Measurements from ENCODE around the gene GDF7.
"Not testable (repeated sequence)": the region's sequence is repeated elsewhere in the genome, so short reads cannot be mapped to it uniquely, and the experiment has no call there.

Gene GDF7

DNA sequence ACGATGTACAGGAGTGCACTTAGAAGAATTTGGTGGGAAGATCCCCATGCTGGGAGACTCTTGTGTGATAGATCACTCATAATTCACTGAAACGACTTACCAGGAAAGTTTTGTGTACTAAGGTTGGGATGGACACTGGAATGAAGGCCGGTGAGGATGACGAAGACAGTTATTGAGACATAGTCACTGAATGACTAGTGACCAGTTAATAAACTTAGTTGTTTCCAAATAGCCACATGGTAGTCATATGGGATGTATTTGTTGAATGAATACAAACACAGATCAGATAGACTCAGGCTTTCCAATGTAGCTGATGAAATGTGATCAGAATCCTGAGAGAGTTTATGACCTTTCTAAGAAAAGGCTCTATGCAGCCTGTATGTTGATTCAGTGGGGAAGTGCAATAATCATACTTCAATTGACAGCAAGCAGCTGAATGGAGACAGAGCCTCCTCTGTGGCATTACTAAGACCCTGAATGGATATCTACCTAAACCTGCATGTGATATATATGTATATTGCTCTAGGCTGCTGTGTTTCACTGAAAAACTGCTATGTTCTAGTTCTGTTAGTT is 20.4 kb downstream of the GDF7 start:
- in situ Hi-C loops (cut with MboI; ENCODE audit: low sequenced_read_pairs) = no loop called here

DNA sequence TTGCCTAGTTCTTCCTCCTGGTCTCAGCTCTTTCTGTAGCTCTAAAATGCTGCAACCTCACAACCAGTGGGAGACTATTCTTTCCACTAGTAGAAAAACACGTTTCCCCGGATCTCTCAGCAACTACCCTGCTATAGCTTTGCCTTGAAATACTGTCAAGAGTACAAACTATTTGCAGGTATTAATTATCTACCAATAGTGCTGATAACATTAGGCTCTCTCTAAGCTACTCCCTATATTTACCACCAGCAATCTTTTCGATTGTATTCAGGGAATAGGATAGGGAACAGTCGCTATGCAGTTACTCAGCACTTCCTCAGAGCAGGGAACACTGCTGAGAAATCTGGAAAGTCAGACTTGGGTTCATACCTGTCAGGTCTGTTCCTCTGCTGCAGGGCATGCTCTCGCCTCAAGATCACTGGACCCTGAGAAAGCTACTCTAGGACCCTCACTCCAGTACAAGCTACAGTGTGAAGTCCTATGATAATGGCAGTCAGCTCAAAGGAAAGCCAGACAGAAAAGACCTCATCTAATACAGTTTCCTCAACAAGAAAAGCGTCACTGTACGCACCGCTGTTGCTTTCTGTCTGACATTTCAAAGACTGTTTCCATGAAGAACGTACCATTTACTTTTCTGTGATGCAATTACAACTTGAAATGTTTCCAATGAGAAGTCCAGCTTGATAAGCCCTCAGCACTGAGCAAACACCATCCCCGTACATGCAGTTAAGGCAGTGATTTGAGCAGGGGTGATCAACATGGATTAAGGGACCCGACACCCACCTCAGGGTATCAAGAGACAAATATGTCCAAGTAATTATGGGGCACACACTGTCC is 22.7 kb downstream of the GDF7 start:
- in situ Hi-C loops (cut with MboI; ENCODE audit: low sequenced_read_pairs) = no loop called here

DNA sequence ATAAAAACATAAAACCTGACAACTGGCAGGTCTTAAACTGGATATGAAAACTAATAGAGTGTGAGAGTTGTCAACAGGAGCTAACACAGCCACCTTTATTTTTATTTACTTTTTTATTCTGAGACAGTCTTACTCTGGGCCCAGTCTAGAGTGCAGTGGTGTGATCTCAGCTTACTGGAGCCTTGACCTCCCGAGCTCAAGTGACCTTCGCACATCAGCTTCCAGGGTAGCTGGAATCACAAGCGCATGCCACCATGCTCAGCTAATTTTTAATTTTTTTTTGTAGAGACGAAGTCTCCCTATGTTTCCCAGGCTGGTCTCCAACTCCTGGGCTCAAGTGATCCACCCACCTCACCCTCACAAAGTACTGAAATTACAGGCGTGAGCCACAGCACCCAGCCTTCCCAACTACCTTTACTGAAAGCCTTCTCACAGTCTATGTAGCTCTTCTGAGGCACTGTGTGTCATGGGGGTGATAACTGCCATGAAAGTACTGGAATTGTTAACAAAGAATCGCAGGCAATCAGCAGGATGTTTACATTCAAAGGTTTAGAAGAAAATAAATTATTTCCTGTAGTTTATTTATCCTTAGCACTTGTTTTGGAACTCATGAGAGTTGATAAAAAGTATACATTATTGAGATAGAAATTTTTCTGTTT is 24.3 kb downstream of the GDF7 start:
- in situ Hi-C loops (cut with MboI; ENCODE audit: low sequenced_read_pairs) = no loop called here

DNA sequence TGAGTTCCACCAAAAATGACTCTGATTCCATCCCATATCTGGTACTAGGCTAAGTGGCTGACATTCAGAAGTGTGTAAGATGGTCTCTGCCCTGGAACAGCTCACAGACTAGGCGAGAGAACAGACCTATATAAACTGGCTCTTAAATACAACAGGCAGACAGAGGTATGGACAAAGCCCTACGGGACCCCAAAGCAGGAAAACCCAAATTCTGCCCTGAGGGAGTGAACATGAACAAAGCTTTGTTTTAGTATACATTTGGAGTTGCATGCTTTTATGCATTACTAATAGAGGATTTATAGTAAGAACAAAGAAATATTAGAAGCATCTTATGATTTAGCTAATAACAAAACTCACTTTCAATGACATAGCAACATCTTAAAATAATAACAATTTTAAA is 25.1 kb downstream of the GDF7 start:
- in situ Hi-C loops (cut with MboI; ENCODE audit: low sequenced_read_pairs) = no loop called here

DNA sequence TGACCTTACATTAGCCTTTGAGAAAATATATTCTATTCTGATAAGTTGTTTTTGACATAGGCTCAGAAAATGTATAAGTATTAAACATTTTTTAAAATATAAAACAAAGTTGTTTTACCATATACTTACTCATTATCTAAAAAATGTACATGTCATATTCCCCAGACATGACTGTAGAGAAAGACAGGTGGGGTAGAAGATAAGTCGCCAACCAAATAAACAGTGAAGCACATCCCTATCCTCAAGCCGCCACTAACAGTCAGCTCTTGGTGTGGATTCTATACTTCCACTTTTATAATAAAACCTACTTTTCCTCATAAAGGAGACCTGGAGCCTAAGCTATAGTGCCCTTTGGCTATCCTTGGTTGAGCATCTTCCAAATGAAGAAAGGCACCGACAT is 26.4 kb downstream of the GDF7 start:
- in situ Hi-C loops (cut with MboI; ENCODE audit: low sequenced_read_pairs) = no loop called here

DNA sequence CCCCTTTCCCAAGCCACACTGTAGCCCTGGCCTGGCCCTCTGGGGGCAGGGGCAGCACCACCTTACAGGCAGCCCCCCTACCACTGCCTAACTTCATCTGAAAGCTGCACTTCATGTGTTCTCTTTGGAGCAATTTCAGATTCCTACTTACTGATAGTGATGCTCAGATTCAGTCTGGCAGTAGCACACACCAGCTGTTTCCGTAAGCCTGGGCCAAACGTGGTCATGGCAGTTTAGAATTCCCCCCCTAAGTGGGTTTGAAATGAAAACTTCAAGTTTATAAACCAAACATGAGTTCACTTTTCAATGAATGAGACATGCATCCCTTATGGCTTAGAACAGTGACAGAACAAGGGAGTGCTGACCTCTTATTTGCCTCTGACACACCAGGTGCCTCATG is 29.4 kb downstream of the GDF7 start:
- in situ Hi-C loops (cut with MboI; ENCODE audit: low sequenced_read_pairs) = no loop called here

DNA sequence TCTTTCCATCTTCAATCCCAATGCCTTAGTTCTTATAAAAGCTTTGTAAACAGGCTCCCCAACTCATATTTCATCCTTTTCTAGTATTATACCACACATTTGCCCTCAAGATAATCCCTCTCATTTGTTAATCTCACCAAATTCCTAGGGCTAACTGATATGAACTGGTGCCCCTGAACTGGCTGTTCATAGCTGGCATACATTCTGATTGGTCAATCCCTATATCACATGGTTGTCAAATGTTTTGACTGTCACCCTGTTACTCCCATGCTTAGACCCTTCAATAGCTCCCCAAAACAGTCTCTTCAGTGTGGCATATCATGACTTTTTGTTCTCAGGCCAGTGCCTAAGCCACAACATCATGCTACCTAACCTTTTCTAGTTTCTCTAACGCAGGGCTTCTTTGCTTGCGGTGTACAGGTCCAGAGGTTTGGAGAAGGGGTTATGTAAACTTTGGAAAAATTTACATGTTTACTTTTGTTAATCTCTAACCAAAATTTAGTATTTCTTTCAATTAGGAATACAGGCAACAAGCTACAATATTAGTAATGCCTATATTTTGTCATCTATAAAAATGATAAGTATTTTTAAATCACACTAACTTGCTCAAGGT is 30.5 kb downstream of the GDF7 start:
- in situ Hi-C loops (cut with MboI; ENCODE audit: low sequenced_read_pairs) = no loop called here

DNA sequence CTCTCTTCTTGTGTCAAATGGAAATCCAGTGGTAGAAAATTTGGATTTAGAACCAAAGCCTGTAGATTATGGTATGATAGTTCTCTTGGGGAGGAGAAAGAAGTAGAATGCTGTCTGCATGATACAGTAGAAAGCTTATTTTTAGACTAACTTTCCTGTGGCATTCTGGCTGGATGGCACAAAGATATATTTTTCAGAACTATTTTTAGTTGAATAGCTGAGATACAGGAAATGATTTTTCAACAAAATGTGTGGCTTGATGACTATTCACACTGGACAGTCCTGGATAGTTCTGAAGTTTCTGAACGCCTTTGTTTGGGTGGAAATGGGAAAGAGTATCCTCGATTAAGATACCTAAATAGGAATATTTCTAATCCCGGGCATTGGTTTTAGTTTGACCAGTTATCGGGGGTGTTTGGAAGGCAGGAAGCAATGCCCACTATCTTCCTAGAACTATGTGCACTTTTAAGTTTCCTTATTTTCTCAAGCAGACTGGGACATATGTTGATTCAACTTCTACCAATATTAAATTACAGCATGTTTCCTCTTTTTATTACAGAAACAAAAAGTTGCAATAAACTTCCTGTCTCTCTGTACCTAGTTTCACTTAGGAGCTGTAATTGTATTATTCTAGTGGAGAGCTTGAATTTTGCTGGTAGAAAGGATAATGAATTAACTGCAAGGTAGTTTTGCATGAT is 32.1 kb downstream of the GDF7 start:
- in situ Hi-C loops (cut with MboI; ENCODE audit: low sequenced_read_pairs) = no loop called here

DNA sequence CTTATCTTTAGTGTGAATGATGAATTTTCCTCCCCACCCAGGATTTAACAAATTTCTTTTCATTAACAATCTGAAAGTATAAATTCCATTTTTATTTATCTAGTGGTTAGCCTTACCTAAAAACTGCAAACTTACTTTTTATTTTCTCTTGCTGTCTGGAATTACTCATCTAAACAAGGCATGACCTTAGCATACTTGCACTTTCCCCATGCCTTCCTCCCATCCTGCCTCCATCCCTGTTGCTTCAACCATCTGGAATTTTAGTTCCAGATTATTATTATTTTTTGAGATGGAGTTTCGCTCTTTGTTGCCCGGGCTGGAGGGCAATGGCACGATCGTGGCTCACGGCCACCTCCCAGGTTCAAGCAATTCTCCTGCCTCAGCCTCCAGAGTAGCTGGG is 35.6 kb downstream of the GDF7 start:
- in situ Hi-C loops (cut with MboI; ENCODE audit: low sequenced_read_pairs) = no loop called here

DNA sequence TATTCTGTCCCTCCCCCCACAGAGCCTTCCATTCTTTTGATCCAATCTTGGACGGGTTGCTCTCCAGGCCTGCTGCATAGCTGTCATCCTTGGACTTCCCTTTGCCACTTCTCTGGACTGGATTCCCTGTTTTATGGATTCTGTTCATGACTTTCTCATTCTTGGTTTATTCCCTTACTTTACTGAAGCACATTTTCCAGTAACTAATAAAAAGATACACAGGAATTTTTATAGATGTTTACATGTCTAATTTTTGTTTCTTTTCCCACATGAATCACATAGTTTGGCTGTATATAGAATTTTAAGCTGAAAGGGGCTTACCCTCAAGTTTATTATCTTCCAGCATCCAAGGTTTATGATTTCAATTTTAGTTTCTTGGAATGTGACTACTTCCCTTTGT is 37.9 kb downstream of the GDF7 start:
- in situ Hi-C loops (cut with MboI; ENCODE audit: low sequenced_read_pairs) = no loop called here

DNA sequence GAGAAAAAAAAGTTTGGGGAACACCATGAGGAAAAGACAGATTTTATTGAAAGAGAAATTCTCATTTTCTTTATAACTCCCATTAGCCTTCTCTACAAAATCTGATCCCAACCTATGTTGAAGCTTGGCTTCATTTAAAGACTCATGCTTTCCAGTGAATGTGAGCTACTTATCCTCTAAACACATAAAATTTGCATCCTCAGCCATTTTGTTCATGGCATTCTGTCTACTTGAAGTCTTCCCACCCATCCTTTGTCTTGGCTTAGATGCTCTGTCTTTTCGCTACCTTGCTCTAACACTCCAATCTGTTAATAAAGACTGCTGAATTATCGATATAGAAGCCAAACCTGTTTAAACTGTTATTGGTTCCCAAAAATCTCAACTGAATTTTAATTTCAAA is 39.3 kb downstream of the GDF7 start:
- in situ Hi-C loops (cut with MboI; ENCODE audit: low sequenced_read_pairs) = no loop called here

DNA sequence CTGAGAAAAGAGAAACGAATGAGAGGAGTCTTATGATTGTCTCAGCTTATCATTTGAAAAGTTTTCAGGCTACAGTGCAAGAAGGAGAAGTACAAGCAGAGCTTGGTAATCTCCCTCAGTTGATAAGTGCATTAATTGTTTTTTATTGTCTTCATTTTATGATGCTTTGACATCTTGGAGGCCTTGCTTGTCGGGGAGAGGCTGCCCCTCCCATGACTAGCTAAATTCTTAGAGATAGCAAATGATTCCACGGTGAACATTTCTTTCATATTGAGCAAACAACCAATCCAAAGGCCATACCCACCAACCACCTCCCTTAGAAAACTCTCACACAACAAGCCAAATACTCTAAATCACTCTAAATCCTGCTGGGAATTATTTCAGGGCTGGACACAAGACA is 39.8 kb downstream of the GDF7 start:
- in situ Hi-C loops (cut with MboI; ENCODE audit: low sequenced_read_pairs) = no loop called here

DNA sequence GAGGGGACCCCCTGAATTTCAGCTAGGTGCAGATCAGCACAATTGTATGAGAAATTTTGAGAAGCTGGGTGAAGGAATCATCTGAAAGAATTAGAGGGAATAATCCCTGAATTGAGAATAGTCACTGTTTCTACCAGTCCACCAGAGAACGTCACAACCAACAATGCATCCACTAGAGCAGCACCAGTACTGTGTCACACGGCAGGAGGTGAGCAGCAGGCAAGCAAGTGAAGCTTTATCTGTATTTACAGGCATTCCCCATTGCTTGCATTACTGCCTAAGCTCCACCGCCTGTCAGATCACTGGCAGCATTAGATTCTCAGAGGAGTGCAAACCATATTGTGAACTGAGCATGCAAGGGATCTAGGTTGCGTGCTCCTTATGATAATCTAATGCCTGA is 40.7 kb downstream of the GDF7 start:
- in situ Hi-C loops (cut with MboI; ENCODE audit: low sequenced_read_pairs) = no loop called here

DNA sequence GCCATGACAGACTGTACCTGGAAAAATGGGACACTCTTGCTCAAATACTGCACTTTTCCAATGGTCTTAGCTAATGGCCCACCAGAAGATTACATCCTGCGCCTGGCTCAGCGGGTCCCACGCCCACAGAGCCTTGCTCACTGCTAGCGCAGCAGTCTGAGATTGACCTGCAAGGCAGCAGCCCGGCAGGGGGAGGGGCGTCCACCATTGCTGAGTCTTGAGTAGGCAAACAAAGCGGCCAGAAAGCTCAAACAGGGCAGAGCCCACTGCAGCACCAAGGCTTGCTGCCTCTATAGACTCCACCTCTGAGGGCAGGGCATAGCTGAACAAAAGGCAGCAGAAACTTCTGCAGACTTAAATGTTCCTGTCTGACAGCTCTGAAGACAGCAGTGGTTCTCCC is 44.7 kb downstream of the GDF7 start:
- in situ Hi-C loops (cut with MboI; ENCODE audit: low sequenced_read_pairs) = not testable (repeated sequence)

DNA sequence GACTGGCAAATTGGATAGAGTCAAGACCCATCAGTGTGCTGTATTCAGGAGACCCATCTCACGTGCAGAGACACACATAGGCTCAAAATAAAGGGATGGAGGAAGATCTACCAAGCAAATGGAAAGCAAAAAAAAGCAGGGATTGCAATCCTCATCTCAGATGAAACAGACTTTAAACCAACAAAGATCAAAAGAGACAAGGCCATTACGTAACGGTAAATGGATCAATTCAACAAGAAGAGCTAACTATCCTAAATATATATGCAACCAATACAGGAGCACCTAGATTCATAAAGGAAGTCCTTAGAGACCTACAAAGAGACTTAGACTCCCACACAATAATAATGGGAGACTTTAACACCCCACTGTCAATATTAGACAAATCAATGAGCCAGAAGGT is 46.6 kb downstream of the GDF7 start:
- in situ Hi-C loops (cut with MboI; ENCODE audit: low sequenced_read_pairs) = not testable (repeated sequence)

DNA sequence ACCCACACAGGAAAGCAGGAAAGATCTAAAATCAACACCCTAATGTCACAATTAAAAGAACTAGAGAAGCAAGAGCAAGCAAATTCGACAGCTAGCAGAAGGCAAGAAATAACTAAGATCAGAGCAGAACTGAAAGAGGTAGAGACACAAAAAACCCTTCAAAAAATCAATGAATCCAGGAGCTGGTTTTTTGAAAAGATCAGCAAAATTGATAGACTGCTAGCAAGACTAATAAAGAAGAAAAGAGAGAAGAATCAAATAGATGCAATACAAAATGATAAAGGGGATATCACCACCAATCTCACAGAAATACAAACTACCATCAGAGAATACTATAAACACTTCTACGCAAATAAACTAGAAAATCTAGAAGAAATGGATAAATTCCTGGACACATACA is 47.5 kb downstream of the GDF7 start:
- in situ Hi-C loops (cut with MboI; ENCODE audit: low sequenced_read_pairs) = not testable (repeated sequence)

DNA sequence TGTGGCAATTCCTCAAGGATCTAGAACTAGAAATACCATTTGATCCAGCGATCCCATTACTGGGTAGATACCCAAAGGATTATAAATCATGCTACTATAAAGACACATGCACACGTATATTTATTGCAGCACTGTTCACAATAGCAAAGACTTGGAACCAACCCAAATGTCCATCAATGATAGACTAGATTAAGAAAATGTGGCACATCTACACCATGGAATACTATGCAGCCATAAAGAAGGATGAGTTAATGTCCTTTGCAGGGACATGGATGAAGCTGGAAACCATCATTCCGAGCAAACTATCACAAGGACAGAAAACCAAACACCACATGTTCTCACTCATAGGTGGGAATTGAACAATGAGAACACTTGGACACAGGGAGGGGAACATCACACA is 49.2 kb downstream of the GDF7 start:
- in situ Hi-C loops (cut with MboI; ENCODE audit: low sequenced_read_pairs) = not testable (repeated sequence)

DNA sequence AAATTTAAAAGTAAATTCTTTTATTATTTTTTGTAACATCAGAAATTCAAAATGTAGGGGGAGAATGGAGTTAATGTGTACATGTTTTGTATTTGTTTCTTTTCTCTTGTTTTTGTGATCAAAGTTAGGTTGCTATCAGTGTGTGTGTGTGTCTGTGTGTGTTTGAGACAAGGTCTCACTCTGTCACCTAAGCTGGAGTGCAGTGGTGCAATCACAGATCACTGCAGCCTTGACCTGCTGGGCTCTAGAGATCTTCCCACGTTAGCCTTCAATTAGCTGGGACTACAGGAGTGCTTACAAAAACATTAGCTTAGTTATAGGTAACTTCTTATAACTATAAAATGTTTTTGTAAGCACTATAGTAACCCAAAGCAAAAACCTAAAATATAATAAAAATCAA is 50.7 kb downstream of the GDF7 start:
- in situ Hi-C loops (cut with MboI; ENCODE audit: low sequenced_read_pairs) = no loop called here

DNA sequence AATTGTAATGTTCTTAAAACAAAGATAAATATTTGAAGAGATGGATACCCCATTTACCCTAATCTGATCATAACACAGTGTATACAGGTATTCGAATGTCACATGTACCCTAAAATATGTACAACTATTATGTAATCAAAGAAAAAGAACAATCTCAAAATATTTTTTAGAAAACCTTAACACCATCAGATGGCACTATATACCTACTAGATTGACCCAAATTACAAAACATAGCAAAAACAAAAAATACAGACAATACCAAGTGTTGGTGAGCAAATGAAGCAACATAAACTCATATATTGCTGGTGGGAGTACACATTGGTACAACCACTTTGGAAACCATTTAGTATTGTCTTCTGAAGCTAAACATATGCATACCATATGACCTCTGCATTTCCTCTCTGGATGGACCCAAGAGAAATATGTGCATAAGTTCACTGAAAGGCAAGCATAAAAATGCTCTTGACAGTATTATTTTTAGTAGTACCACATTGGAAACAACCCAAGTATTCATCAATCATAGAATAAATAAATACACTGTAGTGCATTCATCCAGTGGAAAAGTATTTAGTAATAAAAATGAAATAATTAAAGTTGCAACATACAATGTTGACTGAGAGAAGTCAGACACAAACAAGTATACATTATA is 55.8 kb downstream of the GDF7 start:
- in situ Hi-C loops (cut with MboI; ENCODE audit: low sequenced_read_pairs) = no loop called here

DNA sequence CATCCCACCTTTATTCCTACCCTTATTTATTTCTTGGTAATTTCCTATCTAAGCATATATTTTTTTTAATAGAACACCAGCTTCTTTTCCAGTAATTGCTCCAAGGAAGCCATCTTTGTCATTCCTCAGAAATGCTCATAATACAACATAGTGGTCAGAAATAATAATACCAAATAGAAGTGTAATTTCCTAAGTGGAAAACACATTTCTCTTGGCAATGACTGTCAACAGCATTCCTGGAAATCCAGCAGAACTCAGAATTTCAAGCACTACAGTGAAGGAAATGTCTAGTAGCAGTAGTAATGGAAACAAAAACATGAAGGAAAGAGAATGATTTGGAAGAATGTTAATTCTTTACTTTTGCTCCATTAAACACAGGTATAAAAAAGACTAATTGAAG is 56.6 kb downstream of the GDF7 start:
- in situ Hi-C loops (cut with MboI; ENCODE audit: low sequenced_read_pairs) = no loop called here
